ENCODE data around the gene PRKCB. TPM values are rescaled to one million over a fixed set of nuclear protein-coding genes. Genes with fewer than 3 reads are reported as not detected.

PRKCB gene
- polyA plus RNA-seq, 1 experiment: not detected

DNA sequence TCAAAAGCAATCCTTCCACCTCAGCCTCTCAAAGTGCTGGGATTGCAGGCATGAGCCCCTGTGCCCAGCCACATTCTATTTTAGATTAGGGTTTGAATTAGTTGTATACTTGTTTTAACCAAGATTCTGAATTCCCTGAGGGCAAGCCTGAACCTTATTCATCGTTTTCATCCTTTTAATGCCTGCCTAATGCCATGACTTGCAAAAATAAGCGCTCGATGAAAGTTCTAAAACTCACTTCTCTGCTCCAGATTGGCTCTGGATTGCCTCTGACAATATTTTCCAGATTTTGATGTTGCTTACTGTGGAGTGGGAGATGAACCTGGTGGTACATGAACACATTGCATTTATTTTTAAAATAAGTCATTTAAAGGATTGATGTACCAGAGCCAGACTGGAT is 329.5 kb downstream of the PRKCB start:
- DNase-seq (ENCODE audit: low read depth): no peak
- CTCF ChIA-PET: no interaction called here
- no peaks in the 10 kb centered on the region for H3K36me3 ChIP-seq (ENCODE audit: control insufficient read depth, insufficient read depth, low read length)

DNA sequence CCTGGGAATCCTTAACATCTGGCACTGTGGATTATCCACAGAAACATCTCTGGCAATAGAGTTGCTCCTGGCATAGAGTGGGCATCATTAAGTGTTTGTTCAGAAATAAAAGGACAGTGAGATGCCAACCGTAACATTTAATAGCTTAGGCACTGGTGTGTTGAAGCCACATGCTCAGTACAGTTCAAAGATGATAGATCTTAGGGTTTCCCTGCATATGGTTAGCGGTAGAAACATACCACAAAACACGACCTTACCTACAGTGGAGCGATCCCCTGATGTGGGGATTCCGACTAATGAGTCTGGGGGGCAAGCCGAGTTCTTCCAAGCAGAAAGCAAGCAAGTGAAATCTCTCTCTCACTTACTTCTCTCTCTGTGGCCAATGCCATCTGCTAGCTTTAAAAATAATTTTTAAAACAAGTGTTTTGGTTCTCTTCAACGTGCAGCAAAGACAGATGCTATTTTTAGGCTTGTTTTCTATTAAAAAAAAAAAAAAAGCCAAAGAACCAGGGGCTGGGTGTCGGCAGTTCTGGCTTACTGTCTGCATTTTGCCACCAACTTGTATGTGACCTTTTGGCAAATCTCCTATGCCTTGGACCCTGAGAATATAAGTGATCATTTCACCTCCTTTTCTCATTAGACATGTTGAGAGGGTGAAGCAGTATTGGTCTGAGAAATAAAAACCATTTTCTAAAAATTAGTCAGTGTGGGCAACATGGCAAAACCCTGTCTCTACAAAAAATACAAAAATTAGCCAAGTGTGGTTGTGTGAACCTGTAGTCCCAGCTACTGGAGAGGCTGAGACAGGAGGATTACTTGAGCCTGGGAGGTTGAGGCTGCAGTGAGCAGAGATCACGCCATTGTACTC is 331.1 kb downstream of the PRKCB start:
- TF ChIP-seq, protein P1, sequence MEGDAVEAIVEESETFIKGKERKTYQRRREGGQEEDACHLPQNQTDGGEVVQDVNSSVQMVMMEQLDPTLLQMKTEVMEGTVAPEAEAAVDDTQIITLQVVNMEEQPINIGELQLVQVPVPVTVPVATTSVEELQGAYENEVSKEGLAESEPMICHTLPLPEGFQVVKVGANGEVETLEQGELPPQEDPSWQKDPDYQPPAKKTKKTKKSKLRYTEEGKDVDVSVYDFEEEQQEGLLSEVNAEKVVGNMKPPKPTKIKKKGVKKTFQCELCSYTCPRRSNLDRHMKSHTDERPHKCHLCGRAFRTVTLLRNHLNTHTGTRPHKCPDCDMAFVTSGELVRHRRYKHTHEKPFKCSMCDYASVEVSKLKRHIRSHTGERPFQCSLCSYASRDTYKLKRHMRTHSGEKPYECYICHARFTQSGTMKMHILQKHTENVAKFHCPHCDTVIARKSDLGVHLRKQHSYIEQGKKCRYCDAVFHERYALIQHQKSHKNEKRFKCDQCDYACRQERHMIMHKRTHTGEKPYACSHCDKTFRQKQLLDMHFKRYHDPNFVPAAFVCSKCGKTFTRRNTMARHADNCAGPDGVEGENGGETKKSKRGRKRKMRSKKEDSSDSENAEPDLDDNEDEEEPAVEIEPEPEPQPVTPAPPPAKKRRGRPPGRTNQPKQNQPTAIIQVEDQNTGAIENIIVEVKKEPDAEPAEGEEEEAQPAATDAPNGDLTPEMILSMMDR (IDR thresholded peaks at IDR 0.05; ENCODE audit: insufficient read depth, low read depth, low read length): no peak
- POLR2A ChIA-PET: no interaction called here
- Histone ChIP-seq H3K36me3 (ENCODE audit: control insufficient read depth, insufficient read depth, low read length) (no peaks in the 10 kb centered on the region), H3K4me3 (ENCODE audit: low read depth, low read length) (no peak overlapping the region), H3K27me3 (ENCODE audit: control insufficient read depth, insufficient read depth, low read length) (no peaks in the 10 kb centered on the region)
- CTCF ChIA-PET: no interaction called here
- DNase-seq (ENCODE audit: low read depth): no peak

More for the DNA sequence above, 329.5 kb downstream of the PRKCB start:
- H3K27me3 ChIP-seq (ENCODE audit: control insufficient read depth, insufficient read depth, low read length): no peaks in the 10 kb centered on the region
- POLR2A ChIA-PET: no interaction called here
- TF ChIP-seq, protein P1 (IDR thresholded peaks at IDR 0.05; ENCODE audit: insufficient read depth, low read depth, low read length): no peak
- H3K4me3 ChIP-seq (ENCODE audit: low read depth, low read length): no peak overlapping the region

DNA sequence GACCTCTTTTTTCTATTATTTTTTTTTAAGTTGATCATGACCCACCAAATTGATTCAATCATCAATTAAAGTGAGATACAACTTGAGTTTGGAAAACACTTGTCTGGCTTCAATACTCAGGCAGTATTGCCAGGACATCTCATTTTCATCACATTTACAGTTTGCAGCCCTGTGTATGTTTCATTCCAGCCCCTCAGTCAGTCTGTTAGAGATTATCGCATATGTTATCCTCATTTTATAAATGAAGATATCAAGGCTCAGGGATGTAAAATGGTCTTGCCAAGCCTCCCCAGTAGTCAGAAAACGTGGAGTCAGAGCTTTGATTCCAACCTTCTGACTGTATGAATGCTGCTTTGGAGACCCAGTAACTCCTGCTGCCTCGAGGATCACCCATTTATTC is 333.1 kb downstream of the PRKCB start:
- Histone ChIP-seq H3K4me3 (ENCODE audit: low read depth, low read length) (no peak overlapping the region), H3K36me3 (ENCODE audit: control insufficient read depth, insufficient read depth, low read length) (no peaks in the 10 kb centered on the region), H3K27me3 (ENCODE audit: control insufficient read depth, insufficient read depth, low read length) (no peaks in the 10 kb centered on the region)
- POLR2A ChIA-PET: no interaction called here
- TF ChIP-seq, protein P1 (IDR thresholded peaks at IDR 0.05; ENCODE audit: insufficient read depth, low read depth, low read length): no peak
- DNase-seq (ENCODE audit: low read depth): no peak
- CTCF ChIA-PET: no interaction called here

DNA sequence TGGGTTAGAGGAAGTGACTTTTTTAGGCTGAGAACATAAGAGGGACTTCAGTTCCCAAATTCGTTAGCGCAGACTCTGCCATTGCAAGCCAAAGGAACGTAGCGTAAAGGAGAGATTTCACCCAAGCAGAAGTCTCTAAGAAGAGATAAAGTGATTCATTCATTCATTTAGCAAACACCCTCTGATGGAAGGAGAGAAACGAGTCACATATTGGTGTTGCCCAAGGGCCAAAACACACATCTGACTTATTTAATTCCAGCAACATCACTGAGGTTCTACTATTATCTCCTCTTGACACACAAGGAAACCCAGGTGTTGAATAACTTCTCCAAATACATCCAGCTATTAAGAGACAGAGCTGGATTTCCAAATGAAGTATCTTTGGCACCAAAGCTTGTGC is 334.6 kb downstream of the PRKCB start:
- Histone ChIP-seq H3K4me3 (ENCODE audit: low read depth, low read length) (no peak overlapping the region), H3K36me3 (ENCODE audit: control insufficient read depth, insufficient read depth, low read length) (no peaks in the 10 kb centered on the region), H3K27me3 (ENCODE audit: control insufficient read depth, insufficient read depth, low read length) (no peaks in the 10 kb centered on the region)
- CTCF ChIA-PET: no interaction called here
- TF ChIP-seq, protein P1 (IDR thresholded peaks at IDR 0.05; ENCODE audit: insufficient read depth, low read depth, low read length): no peak
- no peak for DNase-seq (ENCODE audit: low read depth)
- POLR2A ChIA-PET: no interaction called here

DNA sequence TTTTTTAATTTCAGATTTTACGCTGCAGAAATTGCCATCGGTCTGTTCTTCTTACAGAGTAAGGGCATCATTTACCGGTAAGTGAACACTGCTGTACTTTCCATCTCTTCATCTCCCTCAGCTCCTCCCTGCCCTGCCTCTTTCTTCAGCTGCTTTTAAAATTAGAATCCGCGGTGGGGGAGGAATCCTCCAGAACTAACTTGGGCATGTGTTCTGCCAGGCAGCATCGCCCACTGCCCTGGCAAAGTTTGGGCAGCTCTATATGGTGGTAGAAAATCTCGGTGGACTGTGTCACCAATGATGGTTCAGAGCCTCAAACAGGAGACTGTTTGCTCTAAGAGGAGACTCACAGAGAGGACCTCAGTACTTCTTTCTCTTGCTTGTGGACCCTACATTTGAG is 338.7 kb downstream of the PRKCB start:
- Histone ChIP-seq H3K27me3 (ENCODE audit: control insufficient read depth, insufficient read depth, low read length) (no peaks in the 10 kb centered on the region), H3K36me3 (ENCODE audit: control insufficient read depth, insufficient read depth, low read length) (no peaks in the 10 kb centered on the region), H3K4me3 (ENCODE audit: low read depth, low read length) (no peak overlapping the region)
- TF ChIP-seq, protein P1 (IDR thresholded peaks at IDR 0.05; ENCODE audit: insufficient read depth, low read depth, low read length): no peak
- ChIA-PET CTCF (no interaction called here), POLR2A (no interaction called here)
- DNase-seq (ENCODE audit: low read depth): no peak

Data from BJ (cell line).